ENCODE data around the gene PPM1J.
A peak's percentile ranks its signal among the peaks of the same experiment; 100 is the strongest.

The PPM1J gene

DNA sequence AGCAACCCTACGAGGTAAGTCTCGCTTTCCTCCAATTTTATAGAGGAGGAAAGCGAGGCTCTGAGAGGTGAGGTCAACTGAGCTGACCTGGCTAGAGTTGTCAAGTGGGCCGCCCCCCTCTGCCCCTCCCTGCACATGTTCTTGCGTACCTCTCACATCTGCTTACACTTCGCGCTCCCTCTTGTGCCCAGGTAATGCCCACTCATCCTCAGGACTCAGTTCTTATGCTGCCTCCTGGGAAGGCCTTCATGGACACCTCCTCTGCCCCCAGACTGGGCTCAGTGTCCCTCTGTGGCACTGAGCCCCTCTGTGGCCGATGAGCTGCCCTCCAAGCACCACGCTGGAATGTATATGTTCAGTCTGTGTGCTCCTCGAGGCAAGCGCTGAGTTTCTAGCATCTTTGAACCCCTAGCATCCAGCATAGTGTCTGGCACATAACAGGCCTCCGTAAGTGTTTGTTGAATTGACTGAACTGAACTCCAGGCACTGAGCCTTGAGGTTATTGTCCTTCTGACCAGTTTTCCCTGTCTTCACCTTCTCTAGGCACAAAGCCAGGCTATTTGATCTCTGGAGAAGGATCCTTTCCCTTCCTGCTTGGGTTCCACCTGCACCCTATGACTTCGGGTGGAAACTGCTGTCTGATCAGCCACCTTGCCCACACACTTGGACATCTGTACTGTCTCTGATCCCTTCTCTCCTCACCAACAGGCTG lies 27.2 kb downstream of the PPM1J start:
- DNase-seq, result no peak

DNA sequence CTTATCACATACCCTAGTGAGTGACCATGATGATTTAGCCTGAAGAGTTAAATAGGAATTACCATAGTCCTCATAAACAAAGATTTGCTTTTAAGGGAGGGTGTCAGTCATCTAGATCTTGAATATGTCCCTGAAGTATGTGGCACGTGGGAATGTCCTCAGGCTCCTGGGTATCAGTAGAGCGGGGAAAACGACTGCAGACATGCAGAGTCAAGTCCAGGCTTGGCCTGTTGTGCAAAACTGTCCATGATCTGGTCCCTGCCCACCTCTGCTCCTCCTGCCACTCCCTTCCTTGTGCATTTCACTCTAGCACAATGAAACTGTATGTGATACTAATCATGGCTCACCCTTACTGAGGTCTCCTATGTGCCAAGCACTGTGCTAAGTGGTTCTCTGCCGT lies 27.8 kb downstream of the PPM1J start:
- DNase-seq, result no peak

DNA sequence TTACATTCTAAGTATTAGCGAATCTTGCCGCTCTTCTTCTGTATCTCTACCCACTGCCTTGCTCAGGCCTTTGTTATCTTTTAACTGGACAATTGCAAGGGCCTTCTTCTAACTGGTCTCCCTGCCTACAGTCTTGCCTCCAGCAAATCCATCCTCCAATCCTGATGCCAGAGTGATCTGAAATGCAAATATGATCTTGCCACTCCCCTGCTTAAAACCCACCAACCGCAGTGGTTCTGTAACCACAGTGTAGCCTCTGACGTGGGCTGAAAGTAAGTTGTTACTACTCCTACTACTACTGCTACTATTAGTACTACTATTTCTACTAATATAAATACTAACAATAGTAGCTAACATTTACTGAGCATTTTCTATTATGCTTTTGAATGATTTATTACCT lies 28.3 kb downstream of the PPM1J start:
- DNase-seq, result no peak

DNA sequence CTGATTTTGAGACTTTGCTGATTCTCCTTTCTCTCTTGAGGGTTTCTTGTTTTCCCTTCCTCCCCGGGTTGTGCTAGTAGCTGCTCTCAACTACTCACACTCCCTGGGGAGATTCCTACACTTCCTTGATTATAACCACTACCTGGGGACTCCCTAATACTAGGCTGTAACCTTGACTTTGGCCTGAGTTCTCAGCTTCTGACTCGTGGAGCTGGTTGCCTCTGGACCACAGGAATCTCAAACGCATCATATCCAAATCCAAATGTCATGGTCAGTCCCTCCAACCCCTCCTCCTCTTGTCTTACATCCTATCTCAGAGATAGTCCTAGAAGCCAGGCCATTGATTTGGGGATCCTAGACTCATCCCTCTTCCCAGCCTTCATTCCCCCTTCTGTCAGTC lies 28.7 kb downstream of the PPM1J start:
- DNase-seq, result peak; percentile 42

DNA sequence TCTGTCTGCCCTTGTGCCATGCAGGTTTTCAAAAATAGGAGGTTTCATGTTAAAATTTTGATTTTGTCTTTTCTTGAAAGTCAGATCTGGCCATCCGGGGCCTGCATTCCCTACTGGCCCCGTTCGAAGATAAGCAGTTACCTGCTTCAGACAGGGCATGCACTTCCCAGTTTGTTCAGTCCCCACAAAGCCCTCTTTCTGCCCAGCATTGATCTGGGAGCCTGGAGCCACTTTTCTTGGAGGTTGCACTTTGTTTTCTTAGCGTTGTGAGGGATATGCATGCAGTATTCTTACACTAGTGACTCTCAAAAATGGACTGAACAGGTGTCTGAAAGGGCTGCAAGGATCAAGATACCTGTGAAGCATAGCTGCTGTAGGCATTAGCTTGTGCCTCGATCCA lies 29.2 kb downstream of the PPM1J start:
- DNase-seq, result no peak

DNA sequence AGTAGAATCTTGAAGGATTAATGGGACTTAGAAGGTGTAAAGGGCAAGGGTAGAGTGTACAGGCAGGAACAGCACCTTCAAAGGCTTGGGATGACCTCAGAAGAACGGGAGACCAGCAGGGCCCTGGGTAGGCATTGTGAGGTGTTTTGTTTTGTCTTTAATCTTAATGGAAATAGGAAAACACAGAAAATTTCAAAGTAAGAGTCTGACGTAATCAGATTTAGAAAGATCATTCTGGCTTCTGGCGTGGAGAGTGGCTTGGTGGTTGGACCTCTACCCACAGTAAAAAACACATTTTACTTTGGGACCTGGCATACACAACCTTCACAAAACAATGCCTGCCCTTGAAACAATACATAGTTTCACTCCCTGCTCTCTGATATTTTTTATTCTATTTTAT lies 36.5 kb downstream of the PPM1J start:
- no peak for DNase-seq

DNA sequence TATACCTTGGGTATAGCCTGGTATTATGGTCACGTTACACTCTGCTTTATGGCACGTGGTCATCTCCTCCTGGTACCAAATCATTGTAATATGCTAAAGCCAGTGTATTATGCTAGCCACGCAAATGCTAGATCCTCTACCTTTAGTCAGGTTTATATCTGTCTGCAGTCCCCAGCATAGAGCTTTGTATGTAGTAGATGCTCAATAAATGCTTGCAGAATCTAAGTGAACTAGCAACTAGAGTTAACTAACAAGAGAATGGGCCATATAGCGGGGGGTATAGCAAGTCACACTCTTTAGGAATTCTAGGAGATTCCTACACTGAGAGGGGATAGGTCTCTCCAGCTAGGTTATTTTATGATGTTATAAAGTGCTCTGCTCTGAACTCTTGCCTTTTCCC lies 37.6 kb downstream of the PPM1J start:
- no peak for DNase-seq

DNA sequence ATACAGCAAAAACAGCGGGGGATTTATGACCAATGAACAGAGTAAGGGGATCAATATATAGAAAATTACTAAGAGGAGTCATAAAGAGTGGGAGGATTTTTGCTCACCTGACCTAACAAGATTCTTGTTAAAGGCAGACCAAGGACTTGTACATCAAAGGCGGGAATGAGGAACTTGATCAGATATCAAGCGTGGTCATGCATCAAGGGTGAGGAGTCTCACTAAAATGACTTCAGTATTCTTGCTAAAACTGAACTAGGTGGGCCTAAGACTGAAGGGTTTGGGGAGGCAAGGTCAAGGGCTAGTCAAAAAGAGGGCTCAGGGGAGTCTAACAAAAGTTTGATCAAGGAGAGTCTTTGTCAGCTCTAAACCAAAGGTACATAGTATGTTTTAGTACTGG lies 38.6 kb downstream of the PPM1J start:
- DNase-seq, result no peak

DNA sequence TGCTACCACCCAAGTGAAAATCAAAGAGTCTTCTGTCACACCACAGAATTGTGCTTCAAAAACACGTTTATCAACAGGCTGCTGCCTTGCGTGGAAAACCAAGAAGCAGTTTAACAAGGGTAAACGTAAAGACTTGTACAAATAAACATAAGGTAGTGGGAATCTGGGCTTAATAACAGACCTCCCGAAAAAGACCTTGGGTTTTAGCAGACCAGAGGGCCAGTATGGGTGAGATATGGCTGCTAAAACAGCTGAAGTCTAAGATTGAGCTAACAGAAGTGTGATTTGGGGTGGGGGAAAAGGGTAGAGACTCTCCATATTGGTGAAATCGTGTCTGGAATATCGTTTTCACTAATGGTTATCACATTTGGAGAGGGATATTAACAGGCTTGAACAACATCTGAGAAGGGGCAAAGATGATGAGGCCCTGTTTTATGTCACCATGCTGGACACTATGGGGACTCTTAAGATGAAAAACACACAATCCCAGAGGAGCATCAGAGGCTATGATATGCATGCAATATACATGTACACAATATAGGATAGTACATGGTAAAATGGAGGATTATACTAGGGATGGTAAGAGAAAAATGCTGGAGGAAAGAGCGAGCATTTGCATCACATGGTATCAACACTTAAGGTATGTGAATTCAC lies 39.3 kb downstream of the PPM1J start:
- DNase-seq, result no peak

DNA sequence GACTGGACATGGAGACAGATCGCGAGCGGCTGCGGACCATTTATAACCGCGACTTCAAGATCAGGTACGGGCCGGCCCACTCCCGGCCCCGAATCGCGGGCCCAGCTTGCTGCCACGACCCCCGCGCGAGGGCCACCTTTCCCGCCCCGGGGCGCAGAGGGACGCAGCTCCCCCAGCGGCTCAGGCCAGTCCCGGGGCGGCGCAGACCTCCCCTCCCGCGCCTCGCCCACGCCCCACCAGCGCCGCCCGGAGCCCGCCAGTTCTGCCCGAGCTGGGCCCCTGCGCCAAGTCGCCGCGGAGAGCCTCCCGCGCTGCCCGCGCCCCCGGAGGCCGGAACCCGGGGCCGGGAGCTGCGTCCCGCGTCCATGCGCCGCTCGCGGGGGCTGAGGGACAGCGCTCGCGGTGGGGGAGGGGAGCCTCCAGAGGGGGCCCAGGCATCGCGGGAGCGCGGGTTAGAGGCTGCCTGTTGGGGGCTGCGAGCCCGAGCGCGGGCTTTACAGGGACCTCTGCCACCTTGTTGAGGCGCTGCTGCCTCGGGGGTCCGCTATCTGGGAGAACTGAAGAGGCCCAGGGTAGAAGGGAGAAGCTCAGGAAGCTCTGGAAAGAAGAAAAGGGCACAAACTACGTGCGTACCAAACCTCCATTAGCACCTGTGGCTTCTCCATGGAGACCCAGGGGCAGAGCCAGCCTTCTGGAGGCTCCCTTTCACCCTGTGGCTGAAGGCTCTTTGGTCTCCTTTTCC lies 40.0 kb downstream of the PPM1J start:
- peak; percentile 51 for DNase-seq

DNA sequence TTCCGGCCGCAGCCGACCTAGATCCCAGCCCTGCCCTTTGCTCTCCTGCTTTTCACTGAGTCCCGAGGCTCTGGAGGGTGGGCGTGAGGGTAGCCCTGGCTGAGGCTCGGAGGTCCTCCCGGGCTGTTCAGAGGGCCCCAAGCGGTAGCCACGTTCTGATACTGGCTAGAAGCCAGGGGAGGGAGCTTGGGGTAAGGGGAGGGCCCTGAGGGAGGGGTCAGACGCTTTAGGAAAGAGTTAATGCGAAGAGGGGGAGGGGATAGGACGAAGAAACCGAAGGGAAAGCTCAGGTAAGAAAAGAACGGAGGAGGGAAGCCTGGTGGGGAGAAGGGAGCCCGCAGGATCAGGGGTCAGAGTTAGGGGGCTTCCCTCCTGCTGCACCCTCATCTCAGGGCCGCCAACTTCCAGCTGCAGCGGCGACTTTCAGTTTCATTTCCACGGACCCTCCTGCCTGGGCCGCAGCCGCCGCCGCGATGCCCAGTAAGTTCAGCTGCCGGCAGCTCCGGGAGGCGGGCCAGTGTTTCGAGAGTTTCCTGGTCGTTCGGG lies 40.6 kb downstream of the PPM1J start, which contains the start of gene MOV10:
Gene MOV10, plus strand, starts transcription at position 220 of the 546 bp plus-strand sequence. Its CDS starts 254 bp downstream, at position 474.
- DNase-seq, result peak; percentile 85

DNA sequence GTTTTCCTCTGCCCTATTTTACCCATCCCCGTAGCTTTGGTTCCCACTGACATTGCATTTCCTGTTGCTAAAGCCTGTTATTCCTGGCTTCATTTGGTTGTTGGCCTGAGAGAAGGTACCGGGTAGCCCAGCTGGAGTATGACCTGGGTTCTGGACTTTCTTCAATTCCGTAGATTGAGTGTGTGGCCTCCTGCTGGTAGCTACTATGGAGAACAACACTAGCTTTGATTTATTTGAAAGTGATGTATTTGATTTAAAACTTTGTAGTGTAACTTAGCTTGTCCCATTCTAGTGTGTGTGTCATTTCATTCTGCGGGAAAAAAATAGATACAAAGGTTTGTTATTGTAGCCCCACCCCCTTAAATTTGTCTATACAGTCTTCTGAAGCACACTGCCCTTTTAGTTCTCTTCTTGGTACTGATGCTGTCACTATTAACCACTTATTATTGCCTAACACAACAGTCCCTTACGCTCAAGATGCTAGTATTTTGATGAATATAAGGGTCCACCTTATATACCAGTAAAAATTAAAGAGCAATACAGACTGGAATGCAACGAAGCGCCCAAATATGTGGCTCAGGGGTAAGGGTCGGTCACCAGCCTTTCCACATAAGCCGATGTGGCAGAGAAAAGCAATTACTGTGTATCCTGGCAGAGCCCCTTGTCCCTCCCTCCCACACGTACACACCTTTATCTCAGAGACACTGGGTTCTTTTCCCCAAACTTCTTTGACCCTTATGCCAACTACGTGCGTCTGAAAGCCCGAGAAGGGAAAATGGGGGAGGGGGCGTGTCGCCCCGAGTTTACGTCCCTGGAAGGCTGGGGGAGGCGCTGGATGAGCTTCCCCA lies 41.3 kb downstream of the PPM1J start:
- peak; percentile 59 for DNase-seq

DNA sequence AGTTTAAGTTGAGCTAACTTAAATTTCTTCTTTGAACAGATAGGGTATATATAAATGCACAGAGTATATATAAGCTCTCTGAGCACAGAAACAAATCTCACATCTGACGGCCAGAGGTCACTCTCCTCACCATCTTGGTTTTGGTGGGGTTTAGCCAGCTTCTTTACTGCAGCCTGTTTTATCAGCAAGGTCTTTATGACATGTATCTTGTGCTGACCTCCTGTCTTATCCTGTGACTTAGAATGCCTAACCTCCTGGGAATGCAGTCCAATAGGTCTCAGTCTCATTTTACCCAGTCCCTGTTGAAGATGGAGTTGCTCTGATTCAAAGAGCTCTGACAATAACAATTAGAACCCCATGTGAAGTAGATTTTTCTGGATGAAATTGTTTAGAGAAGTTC lies 42.3 kb downstream of the PPM1J start:
- DNase-seq, result no peak

DNA sequence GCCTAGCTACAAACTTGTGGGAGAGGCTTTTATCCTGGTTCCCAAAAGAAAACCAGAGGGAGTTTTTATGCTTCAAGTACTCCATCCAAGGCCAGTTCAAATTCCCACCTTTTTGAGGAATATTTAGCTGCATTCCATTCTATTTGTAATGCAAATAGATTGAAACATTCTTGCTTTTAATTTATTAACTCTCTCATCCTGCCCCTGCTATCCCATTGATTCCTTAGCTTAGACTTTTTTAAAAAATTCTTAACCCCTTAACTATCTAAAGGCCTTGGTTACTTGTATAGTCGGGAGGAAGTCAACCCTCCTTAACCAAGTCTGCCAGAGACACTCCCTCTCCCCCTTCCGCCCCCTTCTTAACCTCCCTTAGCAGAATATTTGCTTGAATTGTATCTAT lies 43.1 kb downstream of the PPM1J start:
- no peak for DNase-seq

DNA sequence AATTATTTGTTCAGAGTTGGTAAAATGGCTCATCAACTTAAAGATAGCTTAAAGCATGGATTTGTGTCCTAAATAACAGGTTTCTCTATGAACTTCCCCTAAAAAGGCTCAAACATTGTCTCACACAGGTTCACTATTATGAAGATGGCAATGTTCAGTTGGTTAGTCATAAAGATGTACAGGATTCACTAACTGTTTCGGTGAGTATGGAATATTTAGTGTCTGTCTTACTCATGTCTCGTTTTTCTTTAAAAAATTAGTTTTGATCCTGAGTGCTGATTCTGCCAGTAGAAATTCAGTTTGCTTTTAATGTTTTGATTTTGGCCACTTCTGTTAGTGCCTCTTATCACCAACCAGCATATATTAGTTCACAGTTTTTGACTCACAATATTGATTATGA lies 48.2 kb downstream of the PPM1J start:
- DNase-seq, result no peak

DNA sequence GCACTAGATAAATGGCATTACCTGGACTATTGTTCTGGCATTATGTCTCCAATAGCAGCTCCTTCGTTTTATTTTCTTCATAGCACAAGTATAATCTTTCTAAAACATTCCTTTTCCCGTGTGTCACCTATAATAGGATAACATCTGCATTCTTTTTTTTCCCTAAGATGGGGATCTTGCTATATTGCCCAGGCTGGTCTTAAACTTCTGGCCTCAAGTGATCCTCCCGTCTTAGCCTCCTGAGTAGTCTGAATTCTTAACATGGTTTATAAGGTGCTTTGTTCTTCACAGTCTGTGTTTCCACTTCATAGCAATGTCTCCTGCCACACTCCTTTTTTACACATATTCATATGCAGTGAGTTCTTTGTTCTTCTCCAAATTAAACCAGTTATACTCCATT lies 49.3 kb downstream of the PPM1J start:
- DNase-seq, result no peak
